Muscle layer of duodenum (tissue), 2 donors: ENCODE results near the gene RNF207.
A peak's percentile ranks its signal among the peaks of the same experiment; 100 is the strongest.

Experiments used
- H3K27ac ChIP-seq: one replicate; pipeline ENCODE4 v1.7.0; 2013; ENCODE audit warnings: mild to moderate bottlenecking, low read length
- H3K27me3 ChIP-seq: one replicate; pipeline ENCODE4 v1.7.0; 2013; ENCODE audit warnings: low read depth, mild to moderate bottlenecking, control low read depth, low read length
- H3K36me3 ChIP-seq, 2 donors: one replicate each; pipeline ENCODE4 v1.7.0; 2013; ENCODE audit warnings: low read length in 2 of 2, control low read depth in 1 of 2, mild to moderate bottlenecking in 1 of 2; ENCODE audit not compliant: insufficient read depth in 2 of 2, control insufficient read depth in 1 of 2
- H3K4me1 ChIP-seq, 2 donors: one replicate each; pipeline ENCODE4 v1.7.0; 2013; ENCODE audit warnings: low read length in 2 of 2, mild to moderate bottlenecking in 2 of 2, control low read depth in 1 of 2, moderate library complexity in 1 of 2; ENCODE audit not compliant: insufficient read depth in 2 of 2, control insufficient read depth in 1 of 2
- H3K4me3 ChIP-seq, 2 donors: one replicate each; pipeline ENCODE4 v1.7.0; 2013; ENCODE audit warnings: low read length in 2 of 2, low read depth in 1 of 2, mild to moderate bottlenecking in 1 of 2
- H3K9me3 ChIP-seq, 2 donors: one replicate each; pipeline ENCODE4 v1.7.0; 2013; ENCODE audit warnings: low read length in 2 of 2, control low read depth in 1 of 2, mild to moderate bottlenecking in 1 of 2; ENCODE audit not compliant: control insufficient read depth in 1 of 2
- donor health status: healthy.

RNF207 gene

GRCh38 chr1:6248161-6248776 is 42.4 kb downstream of the RNF207 start:
- Histone ChIP-seq H3K27me3 (peaks cover 36% of the 10 kb centered on the region), H3K27ac (no peak overlapping the region), H3K9me3 (no peaks in the 10 kb centered on the region), H3K4me1 (peaks cover 0 to 32% of the 10 kb centered on the region in 2 donors), H3K4me3 (no peak overlapping the region), H3K36me3 (peaks cover 0 to under 1% of the 10 kb centered on the region in 2 donors)

GRCh38 chr1:6248932-6249738 is 43.2 kb downstream of the RNF207 start:
- no peak overlapping the region for H3K27ac ChIP-seq
- peak overlapping the region in 1 of 2 donors; percentile 32 for H3K4me3 ChIP-seq

GRCh38 chr1:6249739-6250689 is 44.1 kb downstream of the RNF207 start:
- H3K9me3 ChIP-seq = no peaks in the 10 kb centered on the region
- H3K27ac ChIP-seq = no peak overlapping the region
- peaks cover 0 to 16% of the 10 kb centered on the region in 2 donors for H3K36me3 ChIP-seq
- no peak overlapping the region for H3K4me3 ChIP-seq
- H3K4me1 ChIP-seq = peaks cover 0 to 32% of the 10 kb centered on the region in 2 donors
- peaks cover 22% of the 10 kb centered on the region for H3K27me3 ChIP-seq

More at GRCh38 chr1:6248932-6249738, 43.2 kb downstream of the RNF207 start:
- Histone ChIP-seq H3K27me3 (peaks cover 28% of the 10 kb centered on the region), H3K4me1 (peaks cover 0 to 32% of the 10 kb centered on the region in 2 donors), H3K9me3 (no peaks in the 10 kb centered on the region), H3K36me3 (peaks cover 0 to 9% of the 10 kb centered on the region in 2 donors)

GRCh38 chr1:6251233-6251632 is 45.3 kb downstream of the RNF207 start:
- Histone ChIP-seq H3K27me3 (peaks cover 18% of the 10 kb centered on the region), H3K9me3 (no peaks in the 10 kb centered on the region), H3K36me3 (peaks cover 0 to 16% of the 10 kb centered on the region in 2 donors), H3K4me3 (no peak overlapping the region), H3K27ac (no peak overlapping the region), H3K4me1 (peaks cover 0 to 20% of the 10 kb centered on the region in 2 donors)

GRCh38 chr1:6251681-6252373 is 45.9 kb downstream of the RNF207 start:
- Histone ChIP-seq H3K9me3 (no peaks in the 10 kb centered on the region), H3K4me3 (no peak overlapping the region), H3K27me3 (peaks cover 14% of the 10 kb centered on the region), H3K36me3 (peaks cover 0 to 16% of the 10 kb centered on the region in 2 donors), H3K27ac (no peak overlapping the region), H3K4me1 (peaks cover 0 to 14% of the 10 kb centered on the region in 2 donors)

- Histone ChIP-seq H3K4me1 (peaks cover 0 to 12% of the 10 kb centered on the region in 2 donors), H3K27me3 (peaks cover 14% of the 10 kb centered on the region), H3K4me3 (no peak overlapping the region), H3K36me3 (peaks cover 0 to 16% of the 10 kb centered on the region in 2 donors), H3K9me3 (no peaks in the 10 kb centered on the region), H3K27ac (no peak overlapping the region)
Observed at GRCh38 chr1:6252374-6252710, 46.4 kb downstream of the RNF207 start.

GRCh38 chr1:6253380-6253779 is 47.5 kb downstream of the RNF207 start:
- Histone ChIP-seq H3K27ac (no peak overlapping the region), H3K4me1 (peaks cover 0 to 12% of the 10 kb centered on the region in 2 donors), H3K4me3 (no peak overlapping the region), H3K36me3 (peaks cover 0 to 16% of the 10 kb centered on the region in 2 donors), H3K27me3 (peaks cover 13% of the 10 kb centered on the region), H3K9me3 (no peaks in the 10 kb centered on the region)

GRCh38 chr1:6254691-6255090 is 48.8 kb downstream of the RNF207 start:
- H3K27ac ChIP-seq = no peak overlapping the region

GRCh38 chr1:6256645-6257044 is 50.7 kb downstream of the RNF207 start:
- H3K4me3 ChIP-seq = no peak overlapping the region
- no peaks in the 10 kb centered on the region for H3K27me3 ChIP-seq
- H3K36me3 ChIP-seq = peaks cover 0 to 16% of the 10 kb centered on the region in 2 donors
- peaks cover 0 to 15% of the 10 kb centered on the region in 2 donors for H3K4me1 ChIP-seq
- no peaks in the 10 kb centered on the region for H3K9me3 ChIP-seq
- no peak overlapping the region for H3K27ac ChIP-seq

More at GRCh38 chr1:6254691-6255090, 48.8 kb downstream of the RNF207 start:
- H3K36me3 ChIP-seq = peaks cover 0 to 16% of the 10 kb centered on the region in 2 donors
- peaks cover 0 to 14% of the 10 kb centered on the region in 2 donors for H3K4me1 ChIP-seq
- no peaks in the 10 kb centered on the region for H3K9me3 ChIP-seq
- no peak overlapping the region for H3K4me3 ChIP-seq
- peaks cover 9% of the 10 kb centered on the region for H3K27me3 ChIP-seq

- no peaks in the 10 kb centered on the region for H3K27me3 ChIP-seq
- H3K36me3 ChIP-seq = peaks cover 0 to 16% of the 10 kb centered on the region in 2 donors
- peaks cover 0 to 15% of the 10 kb centered on the region in 2 donors for H3K4me1 ChIP-seq
- no peak overlapping the region for H3K4me3 ChIP-seq
- no peaks in the 10 kb centered on the region for H3K9me3 ChIP-seq
- no peak overlapping the region for H3K27ac ChIP-seq
Observed at GRCh38 chr1:6257541-6258069, 51.7 kb downstream of the RNF207 start.
